Dermis microvascular lymphatic vessel endothelial cell (primary cell): ENCODE results near the gene LSR. TPM values are rescaled to one million over a fixed set of nuclear protein-coding genes. Genes with fewer than 3 reads are reported as not detected.
A peak's percentile ranks its signal among the peaks of the same experiment; 100 is the strongest.
"Not testable (repeated sequence)": the region's sequence is repeated elsewhere in the genome, so short reads cannot be mapped to it uniquely, and the experiment has no call there.

Experiments
- DNase-seq, 2 donors: peaks; one replicate each; pipeline versions ENCODE4 v3.0.0 to v3.0.0-alpha.2; 2010; ENCODE audit warnings: low read depth in 2 of 2
- total RNA-seq: library from RNA; depleted of rRNA; stranded (reverse); fragments of >200 nt; gene quantifications from 2 replicates; pipeline ENCODE4 v1.2.1, GENCODE V29; 2014

LSR gene
- total RNA-seq, 1 donor from 2014 or later = 0.26 TPM

- not testable (repeated sequence) for DNase-seq
Observed at GRCh38 chr19:35285465-35285864, 36.7 kb downstream of the LSR start.

DNA sequence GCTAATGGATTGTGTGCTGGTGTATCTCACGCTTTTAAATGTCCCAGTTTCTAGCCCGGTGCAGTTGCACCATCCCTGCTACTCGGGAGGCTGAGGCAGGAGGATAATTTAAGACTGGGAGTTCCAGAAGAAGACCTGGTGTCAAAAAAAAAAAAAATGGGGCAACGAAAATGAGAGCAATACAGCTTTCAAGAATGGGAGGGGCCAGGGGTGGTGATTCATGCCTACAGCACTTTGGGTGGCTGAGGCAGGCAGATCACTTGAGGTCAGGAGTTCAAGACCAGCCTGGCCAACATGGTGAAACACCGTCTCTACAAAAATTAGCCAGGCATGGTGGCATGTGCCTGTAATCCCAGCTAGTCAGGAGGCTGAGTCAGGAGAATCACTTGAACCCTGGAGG lies 37.3 kb downstream of the LSR start:
- DNase-seq = not testable (repeated sequence)

DNA sequence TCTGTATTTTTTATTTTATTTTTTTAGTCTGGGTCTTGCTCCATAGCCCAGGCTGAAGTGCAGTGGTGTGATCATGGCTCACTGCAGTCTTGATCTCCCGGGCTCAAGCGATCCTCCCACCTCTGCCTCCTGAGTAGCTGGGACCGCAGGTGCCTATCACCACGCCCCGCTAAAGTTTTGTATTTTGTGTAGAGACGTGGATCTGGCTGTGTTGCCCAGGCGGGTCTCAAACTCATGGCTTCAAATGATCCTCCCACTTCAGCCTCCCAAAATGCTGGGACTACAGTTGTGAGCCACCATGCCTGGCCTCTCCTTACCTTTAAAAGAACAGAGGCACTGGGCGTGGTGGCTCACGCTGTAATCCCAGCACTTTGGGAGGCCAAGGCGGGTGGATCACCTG lies 38.9 kb downstream of the LSR start:
- DNase-seq = no peak

- DNase-seq = no peak
Observed at GRCh38 chr19:35288331-35288730, 39.5 kb downstream of the LSR start.

- DNase-seq = no peak
Observed at GRCh38 chr19:35288906-35289305, 40.1 kb downstream of the LSR start.

DNA sequence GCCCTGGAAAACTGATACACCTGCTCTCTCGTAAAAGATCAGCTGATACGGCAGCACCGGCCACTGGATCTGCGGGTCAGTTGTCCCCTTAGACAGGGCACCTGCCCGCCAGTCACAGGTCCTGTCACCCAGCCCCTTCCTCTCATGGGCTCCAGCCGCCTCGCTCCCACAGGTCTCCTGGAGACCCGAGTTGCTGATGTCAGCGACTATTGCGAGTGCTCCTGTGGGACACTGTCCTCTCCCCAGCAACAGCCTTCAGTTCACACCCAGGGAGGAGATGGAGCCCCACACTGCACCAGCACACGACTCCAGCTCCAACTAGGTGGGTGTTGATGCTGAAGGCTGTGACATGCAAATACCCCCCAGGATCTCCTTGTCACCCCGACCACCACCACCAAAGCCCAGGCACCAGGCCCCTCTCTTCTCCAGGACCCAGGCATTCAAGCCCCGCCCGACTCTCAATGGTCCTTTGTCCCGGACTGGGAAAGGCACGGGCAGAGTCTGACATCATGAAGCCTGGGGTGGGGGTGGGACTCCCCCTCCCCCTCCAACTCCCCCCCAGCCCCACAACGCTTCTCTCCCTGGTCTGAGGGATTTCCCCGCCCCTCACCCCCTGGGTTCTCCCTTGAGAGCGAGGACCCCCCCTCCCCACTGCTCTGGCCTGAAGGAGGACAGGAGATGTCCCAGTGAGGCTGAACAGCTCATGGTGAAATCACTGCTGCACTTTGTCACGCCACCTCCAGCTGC lies 41.8 kb downstream of the LSR start:
- no peak for DNase-seq

- DNase-seq = no peak
Observed at GRCh38 chr19:35291259-35291658, 42.5 kb downstream of the LSR start.

- no peak for DNase-seq
Observed at GRCh38 chr19:35291916-35292315, 43.1 kb downstream of the LSR start, which contains the start of gene MAG. TSS of gene MAG (plus strand) at chr19:35292161. CDS start at chr19:35295409, 3,248 bp downstream.

DNA sequence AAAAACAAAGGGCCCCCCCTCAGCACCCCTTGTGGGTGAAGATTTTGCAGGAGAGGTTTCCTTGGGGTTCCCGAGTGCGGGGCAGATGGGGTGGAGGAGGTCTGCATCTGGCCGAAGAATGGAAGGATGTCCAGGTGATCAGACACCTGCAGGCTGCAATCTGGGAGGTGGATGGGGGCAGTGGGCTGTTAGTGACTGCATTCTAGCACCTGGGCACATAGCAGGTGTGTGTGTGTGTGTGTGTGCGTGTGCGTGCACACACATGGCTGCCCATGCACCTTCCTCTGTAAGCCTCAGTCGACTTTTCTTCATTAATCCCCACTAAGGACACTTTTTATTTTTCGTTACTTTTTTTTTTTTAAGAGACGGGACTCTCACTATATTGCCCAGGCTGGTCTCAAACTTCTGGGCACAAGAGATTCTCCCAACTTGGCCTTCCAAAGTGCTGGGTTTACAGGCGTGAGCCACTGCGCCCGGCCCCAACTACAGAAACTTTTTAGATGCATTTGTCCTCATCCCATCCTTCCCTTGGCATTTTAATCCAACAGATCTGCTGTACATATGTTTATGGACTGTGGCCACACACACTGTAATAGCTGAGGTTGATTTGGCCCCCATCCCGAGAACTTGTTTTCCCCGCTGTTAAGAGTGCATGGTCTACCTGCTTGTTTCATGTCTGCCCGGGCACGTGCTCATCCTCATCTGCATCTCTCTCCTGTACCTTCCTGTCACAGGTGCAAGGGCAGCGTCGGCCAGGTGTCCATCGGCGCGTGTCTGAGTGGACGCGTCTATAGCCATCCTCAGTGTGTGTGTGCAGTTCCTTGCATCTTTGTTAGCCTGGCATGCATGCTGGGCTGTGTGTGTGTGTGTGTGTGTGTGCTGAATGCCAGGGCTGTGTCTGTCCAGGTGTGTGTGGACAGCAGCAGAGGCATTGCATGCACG lies 43.9 kb downstream of the LSR start:
- DNase-seq = no peak

- no peak for DNase-seq
Observed at GRCh38 chr19:35293363-35293739, 44.5 kb downstream of the LSR start.

DNA sequence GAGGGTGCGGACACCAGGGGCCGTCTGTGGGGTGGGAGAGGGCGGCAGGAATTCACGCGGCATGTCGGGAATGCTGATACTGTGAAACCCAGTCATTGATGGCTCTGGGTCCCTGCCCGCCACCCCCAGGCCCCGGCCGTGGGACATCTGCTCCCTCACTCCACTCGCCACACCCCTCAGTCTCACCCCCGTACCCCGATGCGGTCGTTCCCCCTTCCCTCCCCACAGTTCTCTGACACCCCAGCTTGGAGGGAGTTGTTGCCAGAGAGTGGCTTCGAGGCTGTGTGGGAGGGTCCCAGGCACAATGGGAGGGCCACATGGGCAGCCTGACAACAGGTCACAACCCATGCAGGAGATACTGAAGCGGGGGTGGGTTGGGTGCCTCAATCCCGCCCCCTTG lies 45.0 kb downstream of the LSR start:
- no peak for DNase-seq

DNA sequence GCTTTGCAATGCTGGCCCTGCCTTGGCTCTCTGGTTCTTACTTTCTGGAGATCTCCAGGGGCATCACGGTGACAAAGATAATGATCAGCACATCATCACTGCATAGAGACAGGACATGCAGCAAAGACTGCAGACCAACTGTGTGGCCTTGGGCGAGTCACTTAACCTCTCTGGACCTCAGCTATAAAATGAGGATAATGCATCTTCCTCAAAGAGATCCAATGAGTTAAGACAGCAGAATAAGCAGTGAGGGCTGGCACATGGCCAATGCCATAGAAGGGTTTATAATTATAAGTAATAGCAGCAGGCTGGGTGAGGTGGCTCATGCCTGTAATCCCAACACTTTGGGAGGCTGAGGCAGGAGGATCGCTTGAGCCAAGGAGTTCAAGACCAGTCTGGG lies 45.5 kb downstream of the LSR start:
- DNase-seq = no peak

- DNase-seq = no peak
Observed at GRCh38 chr19:35294859-35295791, 46.3 kb downstream of the LSR start.

DNA sequence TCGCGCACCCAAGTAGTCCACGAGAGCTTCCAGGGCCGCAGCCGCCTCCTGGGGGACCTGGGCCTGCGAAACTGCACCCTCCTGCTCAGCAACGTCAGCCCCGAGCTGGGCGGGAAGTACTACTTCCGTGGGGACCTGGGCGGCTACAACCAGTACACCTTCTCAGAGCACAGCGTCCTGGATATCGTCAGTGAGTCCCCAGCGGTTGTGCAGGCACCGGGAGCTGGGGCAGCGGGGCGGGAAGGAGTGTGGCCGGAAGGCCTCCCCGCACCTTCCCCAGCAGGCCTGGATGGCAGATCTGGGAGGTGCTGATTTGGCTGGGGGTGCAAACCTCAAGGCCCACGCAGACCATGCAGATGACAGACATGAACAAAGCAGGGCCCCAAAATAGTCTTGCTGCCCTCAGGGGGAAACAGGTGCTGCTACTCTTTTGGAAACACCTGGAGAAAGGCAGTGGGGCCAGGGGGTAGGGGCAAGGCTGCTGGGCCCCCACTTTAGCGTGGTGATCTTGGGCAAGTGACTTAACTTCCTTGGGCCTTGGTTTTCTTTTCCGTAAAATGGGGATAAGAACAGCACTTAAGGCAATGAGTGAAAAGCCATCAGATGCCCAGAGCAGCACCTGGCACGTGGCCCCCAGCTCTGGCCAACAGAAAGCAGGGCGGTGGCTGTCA lies 47.1 kb downstream of the LSR start:
- DNase-seq = no peak

- no peak for DNase-seq
Observed at GRCh38 chr19:35296644-35297514, 48.1 kb downstream of the LSR start.

GRCh38 chr19:35297515-35297848 lies 48.7 kb downstream of the LSR start:
- no peak for DNase-seq

DNA sequence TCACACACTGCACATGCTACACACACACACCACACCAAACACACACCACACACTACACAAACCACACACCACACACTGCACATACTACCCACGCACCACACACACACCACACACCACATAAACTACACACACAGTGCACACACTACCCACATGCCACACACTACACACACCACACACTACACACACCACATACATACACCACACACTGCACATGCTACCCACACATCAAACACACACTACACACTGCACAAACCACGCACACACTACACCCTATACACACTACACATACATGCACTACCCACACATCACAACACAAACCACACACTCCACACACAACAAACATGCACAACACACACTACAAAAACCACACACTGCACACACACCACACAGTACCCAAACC lies 49.1 kb downstream of the LSR start:
- no peak for DNase-seq

DNA sequence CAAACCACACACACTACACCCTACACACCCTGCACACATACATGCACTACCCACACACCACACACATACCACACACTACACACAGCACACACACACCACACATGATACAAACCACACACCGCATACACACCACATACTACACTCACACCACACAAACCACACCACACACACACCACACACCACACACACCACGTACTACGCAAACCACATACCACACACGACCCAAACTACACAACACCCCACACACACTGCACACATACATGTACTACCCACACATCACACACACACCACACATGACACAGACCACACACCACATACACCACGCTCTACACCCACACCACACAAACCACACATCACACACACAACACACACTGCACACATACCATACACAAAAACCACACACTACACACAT lies 49.8 kb downstream of the LSR start:
- no peak for DNase-seq

DNA sequence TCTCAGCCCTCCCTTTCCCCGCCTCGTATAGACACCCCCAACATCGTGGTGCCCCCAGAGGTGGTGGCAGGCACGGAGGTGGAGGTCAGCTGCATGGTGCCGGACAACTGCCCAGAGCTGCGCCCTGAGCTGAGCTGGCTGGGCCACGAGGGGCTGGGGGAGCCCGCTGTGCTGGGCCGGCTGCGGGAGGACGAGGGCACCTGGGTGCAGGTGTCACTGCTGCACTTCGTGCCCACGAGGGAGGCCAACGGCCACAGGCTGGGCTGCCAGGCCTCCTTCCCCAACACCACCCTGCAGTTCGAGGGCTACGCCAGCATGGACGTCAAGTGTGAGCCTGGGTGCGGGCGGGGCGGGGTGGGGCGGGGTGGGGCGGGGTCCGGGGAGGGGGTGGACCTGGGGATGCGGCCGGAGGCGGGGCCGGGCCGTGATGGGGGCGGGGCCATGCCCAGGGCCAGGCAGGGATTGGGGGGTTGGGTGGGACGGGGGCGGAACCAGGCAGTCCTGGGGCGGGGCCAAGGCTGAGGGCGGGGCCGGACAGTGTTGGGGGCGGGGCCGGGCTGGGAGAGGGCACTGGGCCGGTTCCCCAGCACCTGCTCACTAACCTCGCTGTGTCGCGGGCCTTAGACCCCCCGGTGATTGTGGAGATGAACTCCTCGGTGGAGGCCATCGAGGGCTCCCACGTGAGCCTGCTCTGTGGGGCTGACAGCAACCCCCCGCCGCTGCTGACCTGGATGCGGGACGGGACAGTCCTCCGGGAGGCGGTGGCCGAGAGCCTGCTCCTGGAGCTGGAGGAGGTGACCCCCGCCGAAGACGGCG lies 50.9 kb downstream of the LSR start:
- peak in 1 of 2 donors; percentile 6 for DNase-seq
